WTC11 (cell line): ENCODE results near the gene TMPRSS11D. TPM values are rescaled to one million over a fixed set of nuclear protein-coding genes. Genes with fewer than 3 reads are reported as not detected.

Experiments
- ATAC-seq: fragments of 200-7000 bp; cut with Tn5 transposase; 2 replicates; pipeline ENCODE4 v1.10.0; 2021; ENCODE audit warnings: mild to moderate bottlenecking, moderate library complexity
- CTCF ChIA-PET: fragments of 300-600 bp; sonication (Branson Sonifier 250); formaldehyde crosslinking; loops from one replicate; lab custom pipeline; 2021; ENCODE audit warnings: antibody characterized with exemption; lab: Charles Lee
- POLR2A ChIA-PET: fragments of 350-600 bp; sonication (Branson Sonifier 250); formaldehyde crosslinking; loops from one replicate; lab custom pipeline; 2021; ENCODE audit warnings: antibody characterized with exemption; lab: Charles Lee
- DNase-seq: peaks from one replicate; pipeline ENCODE4 v3.0.0; 2021; ENCODE audit warnings: low spot score
- H3K27ac Mint-ChIP-seq: 2 replicates; pipeline ENCODE4 v1.8.0; 2021; ENCODE audit warnings: mixed read lengths
- H3K27me3 Mint-ChIP-seq: 2 replicates; pipeline ENCODE4 v1.8.0; 2021; ENCODE audit warnings: low read depth, mild to moderate bottlenecking, moderate library complexity, mixed read lengths
- H3K36me3 Mint-ChIP-seq: 2 replicates; pipeline ENCODE4 v1.8.0; 2021; ENCODE audit warnings: mixed read lengths
- H3K4me1 Mint-ChIP-seq: 2 replicates; pipeline ENCODE4 v1.8.0; 2022; ENCODE audit warnings: mixed read lengths
- H3K4me3 Mint-ChIP-seq: 2 replicates; pipeline ENCODE4 v1.8.0; 2021; ENCODE audit warnings: mild to moderate bottlenecking, moderate library complexity, mixed read lengths
- H3K9me3 Mint-ChIP-seq: 2 replicates; pipeline ENCODE4 v1.8.0; 2021; ENCODE audit warnings: mixed read lengths
- AR ChIP-seq: fragments of 250-450 bp; sonication (Bioruptor Pico); IDR thresholded peaks from 2 replicates; pipeline ENCODE4 v1.9.0; 2021; ENCODE audit warnings: mild to moderate bottlenecking
- E2F4 ChIP-seq: sonication (generic); formaldehyde crosslinking; IDR thresholded peaks from 2 replicates; pipeline ENCODE4 v1.8.1; 2022; ENCODE audit warnings: low read depth, mild to moderate bottlenecking, moderate library complexity, missing genetic modification reagents, borderline replicate concordance
- ERG ChIP-seq: fragments of 250-450 bp; sonication (Bioruptor Pico); IDR thresholded peaks from 2 replicates; pipeline ENCODE4 v1.8.0; 2021; ENCODE audit warnings: mild to moderate bottlenecking
- FOXP4 ChIP-seq: sonication (generic); formaldehyde crosslinking; IDR thresholded peaks from 2 replicates; pipeline ENCODE4 v1.8.0; 2022; ENCODE audit warnings: mild to moderate bottlenecking, missing genetic modification reagents
- HMGA2 ChIP-seq: fragments of 250-450 bp; sonication (Bioruptor Pico); IDR thresholded peaks from 2 replicates; pipeline ENCODE4 v1.4.0; 2021; ENCODE audit warnings: mild to moderate bottlenecking, moderate library complexity
- IRF2 ChIP-seq: sonication (generic); formaldehyde crosslinking; IDR thresholded peaks from 2 replicates; pipeline ENCODE4 v1.8.0; 2022; ENCODE audit warnings: low read depth, missing genetic modification reagents, borderline replicate concordance
- JAZF1 ChIP-seq: fragments of 250-450 bp; sonication (Bioruptor Pico); IDR thresholded peaks from 2 replicates; pipeline ENCODE4 v1.9.0; 2021; ENCODE audit warnings: moderate library complexity, mild to moderate bottlenecking, inconsistent platforms
- MLX ChIP-seq: sonication (generic); formaldehyde crosslinking; IDR thresholded peaks from 2 replicates; pipeline ENCODE4 v1.8.1; 2023; ENCODE audit warnings: mild to moderate bottlenecking, missing genetic modification reagents, moderate library complexity
- MYBL2 ChIP-seq: sonication (generic); formaldehyde crosslinking; IDR thresholded peaks from 2 replicates; pipeline ENCODE4 v1.8.1; 2023; ENCODE audit warnings: mild to moderate bottlenecking, moderate library complexity, missing genetic modification reagents
- NFYB ChIP-seq: sonication (generic); formaldehyde crosslinking; conservative IDR thresholded peaks from 2 replicates; pipeline ENCODE4 v1.8.0; 2022; ENCODE audit warnings: low read depth, missing genetic modification reagents
- NR3C1 ChIP-seq: sonication (generic); formaldehyde crosslinking; conservative IDR thresholded peaks from 2 replicates; pipeline ENCODE4 v1.8.1; 2023; ENCODE audit warnings: low read depth, mild to moderate bottlenecking, missing genetic modification reagents
- OVOL2 ChIP-seq: fragments of 250-450 bp; sonication (Bioruptor Pico); IDR thresholded peaks from 2 replicates; pipeline ENCODE4 v1.9.0; 2021; ENCODE audit warnings: mild to moderate bottlenecking, borderline replicate concordance
- PREB ChIP-seq: sonication (generic); formaldehyde crosslinking; IDR thresholded peaks from 2 replicates; pipeline ENCODE4 v1.8.1; 2022; ENCODE audit warnings: mild to moderate bottlenecking, missing genetic modification reagents, moderate library complexity, borderline replicate concordance
- SOX15 ChIP-seq: fragments of 250-450 bp; sonication (Bioruptor Pico); IDR thresholded peaks from 2 replicates; pipeline ENCODE4 v1.9.0; 2021; ENCODE audit warnings: mild to moderate bottlenecking
- USF1 ChIP-seq: sonication (generic); formaldehyde crosslinking; IDR thresholded peaks from 2 replicates; pipeline ENCODE4 v1.8.0; 2022; ENCODE audit warnings: mild to moderate bottlenecking, missing genetic modification reagents
- ZNF121 ChIP-seq: sonication (generic); formaldehyde crosslinking; IDR thresholded peaks from 2 replicates; pipeline ENCODE4 v1.8.0; 2023; ENCODE audit warnings: missing genetic modification reagents
- ZNF232 ChIP-seq: sonication (generic); formaldehyde crosslinking; IDR thresholded peaks from 2 replicates; pipeline ENCODE4 v1.8.0; 2022; ENCODE audit warnings: mild to moderate bottlenecking, missing genetic modification reagents
- ZNF317 ChIP-seq: sonication (generic); formaldehyde crosslinking; IDR thresholded peaks from 2 replicates; pipeline ENCODE4 v1.8.1; 2023; ENCODE audit warnings: low read depth, mild to moderate bottlenecking, moderate library complexity, missing genetic modification reagents, borderline replicate concordance
- ZNF396 ChIP-seq: fragments of 250-450 bp; sonication (Bioruptor Pico); IDR thresholded peaks from 2 replicates; pipeline ENCODE4 v1.8.0; 2021; ENCODE audit warnings: mild to moderate bottlenecking, moderate library complexity, borderline replicate concordance
- total RNA-seq: library from RNA; stranded (reverse); gene quantifications from 3 replicates; pipeline ENCODE4 v1.2.3, GENCODE V29; 2021

TMPRSS11D gene
- total RNA-seq, 1 experiment from 2014 or later: not detected

GRCh38 chr4:67928546-67928945 lies 44.7 kb upstream of the TMPRSS11D start (continued):
- TF ChIP-seq E2F4 (CRISPR knock-in tag): no peak
- TF ChIP-seq OVOL2 (CRISPR knock-in tag): no peak
- TF ChIP-seq IRF2 (CRISPR knock-in tag): no peak
- TF ChIP-seq ZNF396 (CRISPR knock-in tag): no peak

GRCh38 chr4:67927251-67927650 lies 43.4 kb upstream of the TMPRSS11D start:
- ATAC-seq (no peak), DNase-seq (no peak)
- ChIA-PET POLR2A (no interaction called here), CTCF (interaction anchor here (1.0 kb wide), 1 partner anchor 203 kb away, joined by 3 read pairs; no protein-coding TSS in a partner anchor)
- Mint-ChIP-seq H3K36me3 (no peaks in the 10 kb centered on the region), H3K4me3 (no peak overlapping the region), H3K9me3 (peaks cover 7% of the 10 kb centered on the region), H3K27me3 (no peaks in the 10 kb centered on the region), H3K4me1 (no peaks in the 10 kb centered on the region; the same call in 1 of the 2 replicates), H3K27ac (no peak overlapping the region)
- TF ChIP-seq HMGA2 (CRISPR knock-in tag) (no peak), JAZF1 (CRISPR knock-in tag) (no peak), FOXP4 (no peak), NR3C1 (CRISPR knock-in tag) (no peak), ERG (CRISPR knock-in tag) (no peak), ZNF121 (no peak), ZNF232 (CRISPR knock-in tag) (no peak), PREB (CRISPR knock-in tag) (no peak)

- Mint-ChIP-seq H3K4me3 (no peak overlapping the region), H3K4me1 (no peaks in the 10 kb centered on the region; the same call in 1 of the 2 replicates), H3K9me3 (peaks cover 7% of the 10 kb centered on the region), H3K27ac (no peak overlapping the region), H3K27me3 (no peaks in the 10 kb centered on the region), H3K36me3 (no peaks in the 10 kb centered on the region)
- ChIA-PET POLR2A (no interaction called here), CTCF (interaction anchor here (1.0 kb wide), 1 partner anchor 203 kb away, joined by 3 read pairs; no protein-coding TSS in a partner anchor)
- DNase-seq (no peak), ATAC-seq (no peak)
- TF ChIP-seq AR (no peak), ZNF317 (CRISPR knock-in tag) (no peak), MLX (no peak), SOX15 (CRISPR knock-in tag) (no peak), NFYB (no peak), MYBL2 (CRISPR knock-in tag) (no peak), USF1 (no peak)
Measured at GRCh38 chr4:67926485-67926884, 42.7 kb upstream of the TMPRSS11D start.
